GM12892 (cell line): ENCODE data around the gene PYGB.

Experiments
- POLR2A ChIP-seq: IDR thresholded peaks from 2 replicates; pipeline ENCODE4 v1.6.1; 2011; ENCODE audit warnings: low read depth, low read length, control low read depth
- POLR2AphosphoS5 ChIP-seq: IDR thresholded peaks from 2 replicates; pipeline ENCODE4 v1.6.1; 2011; ENCODE audit warnings: low read depth, low read length, control low read depth
- TAF1 ChIP-seq: IDR thresholded peaks from 2 replicates; pipeline ENCODE4 v1.6.1; 2011; ENCODE audit warnings: low read depth, mild to moderate bottlenecking, control low read depth, low read length, borderline replicate concordance

GRCh38 chr20:25280574-25281535 lies 33.0 kb downstream of the PYGB start:
- TF ChIP-seq POLR2AphosphoS5: no peak
- TF ChIP-seq POLR2A: no peak
- no peak for TF ChIP-seq TAF1
